ENCODE data around the gene CHD9.

Gene CHD9

DNA sequence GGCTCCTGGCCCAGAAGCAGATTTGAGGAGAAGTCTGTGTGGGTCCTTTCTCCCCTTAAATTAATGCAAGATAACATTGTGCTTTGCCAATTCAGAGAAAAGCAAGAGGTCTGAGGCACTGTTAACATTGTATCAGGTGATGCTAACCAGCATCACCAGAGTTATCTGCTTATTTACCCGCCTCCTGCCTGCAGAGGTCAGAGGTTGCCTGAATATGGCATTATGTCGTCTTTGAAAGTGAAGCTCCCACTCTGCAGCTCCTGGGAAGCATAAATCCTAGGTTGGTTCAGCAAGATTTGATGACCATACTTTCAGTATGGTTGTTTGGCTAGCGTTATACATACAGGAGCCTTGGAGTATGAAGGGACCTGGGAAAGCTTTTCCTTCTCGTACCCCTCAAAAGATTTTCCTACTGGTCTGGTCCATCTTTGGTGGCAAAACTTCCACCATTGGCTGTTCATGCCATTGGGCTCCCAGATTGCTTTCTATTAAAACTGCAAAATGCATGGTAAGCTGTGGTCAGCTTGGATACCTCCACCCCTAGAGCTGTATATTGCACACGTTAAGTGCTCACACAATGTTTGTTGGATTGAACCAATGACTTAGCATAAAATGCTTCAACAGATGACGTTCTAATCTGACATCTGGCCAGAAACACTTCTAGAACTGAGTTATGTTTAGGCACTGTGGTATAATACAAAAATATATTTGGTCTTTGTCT lies 24.1 kb downstream of the CHD9 start:
- H3K9me3 ChIP-seq (ENCODE audit: control insufficient read depth, insufficient read depth, low read depth, low read length) = no peaks in the 10 kb centered on the region
- no peaks in the 10 kb centered on the region; a peak in 1 of 3 replicates for H3K36me3 ChIP-seq (ENCODE audit: control insufficient read depth in 2 of 2, insufficient read depth in 1 of 2, low read length in 2 of 2)
- H3K27ac ChIP-seq (ENCODE audit: extremely low read depth, low read depth, low read length) = no peak overlapping the region
- POLR2A ChIA-PET = no interaction called here
- TF ChIP-seq SP7 (tag by site-specific recombination; IDR thresholded peaks at IDR 0.05) (no peak), ZNF157 (tag by site-specific recombination; IDR thresholded peaks at IDR 0.05) (no peak), KLF16 (tag by site-specific recombination; IDR thresholded peaks at IDR 0.05) (no peak)
- TF ChIP-seq, protein P1, sequence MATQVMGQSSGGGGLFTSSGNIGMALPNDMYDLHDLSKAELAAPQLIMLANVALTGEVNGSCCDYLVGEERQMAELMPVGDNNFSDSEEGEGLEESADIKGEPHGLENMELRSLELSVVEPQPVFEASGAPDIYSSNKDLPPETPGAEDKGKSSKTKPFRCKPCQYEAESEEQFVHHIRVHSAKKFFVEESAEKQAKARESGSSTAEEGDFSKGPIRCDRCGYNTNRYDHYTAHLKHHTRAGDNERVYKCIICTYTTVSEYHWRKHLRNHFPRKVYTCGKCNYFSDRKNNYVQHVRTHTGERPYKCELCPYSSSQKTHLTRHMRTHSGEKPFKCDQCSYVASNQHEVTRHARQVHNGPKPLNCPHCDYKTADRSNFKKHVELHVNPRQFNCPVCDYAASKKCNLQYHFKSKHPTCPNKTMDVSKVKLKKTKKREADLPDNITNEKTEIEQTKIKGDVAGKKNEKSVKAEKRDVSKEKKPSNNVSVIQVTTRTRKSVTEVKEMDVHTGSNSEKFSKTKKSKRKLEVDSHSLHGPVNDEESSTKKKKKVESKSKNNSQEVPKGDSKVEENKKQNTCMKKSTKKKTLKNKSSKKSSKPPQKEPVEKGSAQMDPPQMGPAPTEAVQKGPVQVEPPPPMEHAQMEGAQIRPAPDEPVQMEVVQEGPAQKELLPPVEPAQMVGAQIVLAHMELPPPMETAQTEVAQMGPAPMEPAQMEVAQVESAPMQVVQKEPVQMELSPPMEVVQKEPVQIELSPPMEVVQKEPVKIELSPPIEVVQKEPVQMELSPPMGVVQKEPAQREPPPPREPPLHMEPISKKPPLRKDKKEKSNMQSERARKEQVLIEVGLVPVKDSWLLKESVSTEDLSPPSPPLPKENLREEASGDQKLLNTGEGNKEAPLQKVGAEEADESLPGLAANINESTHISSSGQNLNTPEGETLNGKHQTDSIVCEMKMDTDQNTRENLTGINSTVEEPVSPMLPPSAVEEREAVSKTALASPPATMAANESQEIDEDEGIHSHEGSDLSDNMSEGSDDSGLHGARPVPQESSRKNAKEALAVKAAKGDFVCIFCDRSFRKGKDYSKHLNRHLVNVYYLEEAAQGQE (tag by site-specific recombination; IDR thresholded peaks at IDR 0.05) = no peak
- 0 out of 2 replicates have a peak, but pooled peaks cover 2% of the 10 kb centered on the region for H3K4me1 ChIP-seq (ENCODE audit: control insufficient read depth, insufficient read depth, low read length)
- CTCF ChIA-PET = interaction anchor here (1.2 kb wide), 1 partner anchor 11 kb away, joined by 4 read pairs; no protein-coding TSS in a partner anchor
- H3K4me3 ChIP-seq (ENCODE audit: low read depth, low read length) = no peak overlapping the region

DNA sequence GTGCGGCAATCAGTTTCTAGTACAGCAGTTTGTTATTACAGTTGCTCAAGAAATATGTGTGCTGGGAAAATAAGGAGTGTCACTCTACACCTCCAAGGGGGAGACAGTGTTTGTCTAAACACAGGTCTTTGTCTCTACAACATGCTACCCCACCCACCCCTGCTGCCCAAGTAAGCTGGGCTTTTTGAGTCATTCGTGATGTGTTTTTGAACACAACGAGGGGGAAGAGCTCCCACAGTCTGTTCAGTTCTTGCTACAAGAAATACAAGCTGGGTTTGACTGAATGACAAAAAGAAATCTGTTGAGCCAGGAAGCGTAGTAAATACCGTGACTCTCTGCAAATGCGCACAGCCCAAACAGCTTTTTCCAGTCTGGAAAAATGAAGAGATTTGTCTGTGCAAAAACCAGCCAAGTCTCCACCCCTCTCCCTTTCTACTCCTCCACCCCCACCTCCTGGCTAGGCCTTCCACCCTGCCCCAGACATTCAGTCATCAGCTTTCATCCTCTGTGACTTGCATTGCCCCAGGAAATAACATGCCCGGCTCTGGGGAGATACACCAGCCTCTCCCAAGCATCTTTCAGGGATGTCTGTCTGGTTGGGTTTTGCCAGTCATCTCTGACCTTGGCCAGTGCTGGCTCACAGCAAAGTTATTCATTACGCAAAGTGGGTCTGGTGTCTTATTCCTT lies 25.7 kb downstream of the CHD9 start:
- no peaks in the 10 kb centered on the region; a peak in 1 of 3 replicates for H3K36me3 ChIP-seq (ENCODE audit: control insufficient read depth in 2 of 2, insufficient read depth in 1 of 2, low read length in 2 of 2)
- H3K27ac ChIP-seq (ENCODE audit: extremely low read depth, low read depth, low read length) = no peak overlapping the region
- CTCF ChIA-PET = interaction anchor here (0.7 to 1.2 kb wide), 2 partner anchors 12 to 169 kb away, joined by 3 to 4 read pairs; no protein-coding TSS in a partner anchor
- H3K4me1 ChIP-seq (ENCODE audit: control insufficient read depth, insufficient read depth, low read length) = 0 out of 2 replicates have a peak, but pooled peaks cover 2% of the 10 kb centered on the region
- POLR2A ChIA-PET = no interaction called here
- TF ChIP-seq, protein P2, sequence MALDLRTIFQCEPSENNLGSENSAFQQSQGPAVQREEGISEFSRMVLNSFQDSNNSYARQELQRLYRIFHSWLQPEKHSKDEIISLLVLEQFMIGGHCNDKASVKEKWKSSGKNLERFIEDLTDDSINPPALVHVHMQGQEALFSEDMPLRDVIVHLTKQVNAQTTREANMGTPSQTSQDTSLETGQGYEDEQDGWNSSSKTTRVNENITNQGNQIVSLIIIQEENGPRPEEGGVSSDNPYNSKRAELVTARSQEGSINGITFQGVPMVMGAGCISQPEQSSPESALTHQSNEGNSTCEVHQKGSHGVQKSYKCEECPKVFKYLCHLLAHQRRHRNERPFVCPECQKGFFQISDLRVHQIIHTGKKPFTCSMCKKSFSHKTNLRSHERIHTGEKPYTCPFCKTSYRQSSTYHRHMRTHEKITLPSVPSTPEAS (tag by site-specific recombination; IDR thresholded peaks at IDR 0.05) = no peak
- TF ChIP-seq ZNF335 (tag by site-specific recombination; conservative IDR thresholded peaks at IDR 0.05) (no peak), MYNN (tag by site-specific recombination; IDR thresholded peaks at IDR 0.05; ENCODE audit: borderline replicate concordance) (no peak), ZNF843 (tag by site-specific recombination; IDR thresholded peaks at IDR 0.05) (no peak), EGR2 (tag by site-specific recombination; IDR thresholded peaks at IDR 0.05; ENCODE audit: low read depth) (peak; percentile 5; the same call in 1 of the 2 replicates), BCL11B (tag by site-specific recombination; IDR thresholded peaks at IDR 0.05; ENCODE audit: low read depth) (no peak), ZNF791 (tag by site-specific recombination; IDR thresholded peaks at IDR 0.05) (no peak)
- TF ChIP-seq, protein P3, sequence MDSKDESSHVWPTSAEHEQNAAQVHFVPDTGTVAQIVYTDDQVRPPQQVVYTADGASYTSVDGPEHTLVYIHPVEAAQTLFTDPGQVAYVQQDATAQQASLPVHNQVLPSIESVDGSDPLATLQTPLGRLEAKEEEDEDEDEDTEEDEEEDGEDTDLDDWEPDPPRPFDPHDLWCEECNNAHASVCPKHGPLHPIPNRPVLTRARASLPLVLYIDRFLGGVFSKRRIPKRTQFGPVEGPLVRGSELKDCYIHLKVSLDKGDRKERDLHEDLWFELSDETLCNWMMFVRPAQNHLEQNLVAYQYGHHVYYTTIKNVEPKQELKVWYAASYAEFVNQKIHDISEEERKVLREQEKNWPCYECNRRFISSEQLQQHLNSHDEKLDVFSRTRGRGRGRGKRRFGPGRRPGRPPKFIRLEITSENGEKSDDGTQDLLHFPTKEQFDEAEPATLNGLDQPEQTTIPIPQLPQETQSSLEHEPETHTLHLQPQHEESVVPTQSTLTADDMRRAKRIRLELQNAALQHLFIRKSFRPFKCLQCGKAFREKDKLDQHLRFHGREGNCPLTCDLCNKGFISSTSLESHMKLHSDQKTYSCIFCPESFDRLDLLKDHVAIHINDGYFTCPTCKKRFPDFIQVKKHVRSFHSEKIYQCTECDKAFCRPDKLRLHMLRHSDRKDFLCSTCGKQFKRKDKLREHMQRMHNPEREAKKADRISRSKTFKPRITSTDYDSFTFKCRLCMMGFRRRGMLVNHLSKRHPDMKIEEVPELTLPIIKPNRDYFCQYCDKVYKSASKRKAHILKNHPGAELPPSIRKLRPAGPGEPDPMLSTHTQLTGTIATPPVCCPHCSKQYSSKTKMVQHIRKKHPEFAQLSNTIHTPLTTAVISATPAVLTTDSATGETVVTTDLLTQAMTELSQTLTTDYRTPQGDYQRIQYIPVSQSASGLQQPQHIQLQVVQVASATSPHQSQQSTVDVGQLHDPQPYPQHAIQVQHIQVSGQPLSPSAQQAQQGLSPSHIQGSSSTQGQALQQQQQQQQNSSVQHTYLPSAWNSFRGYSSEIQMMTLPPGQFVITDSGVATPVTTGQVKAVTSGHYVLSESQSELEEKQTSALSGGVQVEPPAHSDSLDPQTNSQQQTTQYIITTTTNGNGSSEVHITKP (tag by site-specific recombination; IDR thresholded peaks at IDR 0.05) = peak; percentile 58
- TF ChIP-seq, protein P4, sequence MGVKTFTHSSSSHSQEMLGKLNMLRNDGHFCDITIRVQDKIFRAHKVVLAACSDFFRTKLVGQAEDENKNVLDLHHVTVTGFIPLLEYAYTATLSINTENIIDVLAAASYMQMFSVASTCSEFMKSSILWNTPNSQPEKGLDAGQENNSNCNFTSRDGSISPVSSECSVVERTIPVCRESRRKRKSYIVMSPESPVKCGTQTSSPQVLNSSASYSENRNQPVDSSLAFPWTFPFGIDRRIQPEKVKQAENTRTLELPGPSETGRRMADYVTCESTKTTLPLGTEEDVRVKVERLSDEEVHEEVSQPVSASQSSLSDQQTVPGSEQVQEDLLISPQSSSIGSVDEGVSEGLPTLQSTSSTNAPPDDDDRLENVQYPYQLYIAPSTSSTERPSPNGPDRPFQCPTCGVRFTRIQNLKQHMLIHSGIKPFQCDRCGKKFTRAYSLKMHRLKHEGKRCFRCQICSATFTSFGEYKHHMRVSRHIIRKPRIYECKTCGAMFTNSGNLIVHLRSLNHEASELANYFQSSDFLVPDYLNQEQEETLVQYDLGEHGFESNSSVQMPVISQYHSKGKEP (tag by site-specific recombination; IDR thresholded peaks at IDR 0.05) = no peak
- H3K4me3 ChIP-seq (ENCODE audit: low read depth, low read length) = no peak overlapping the region
- no peaks in the 10 kb centered on the region for H3K9me3 ChIP-seq (ENCODE audit: control insufficient read depth, insufficient read depth, low read depth, low read length)

Measured in HEK293 (cell line).